HTR-8/SVneo (cell line): ENCODE measurements around the gene RBM24.
A peak's percentile ranks its signal among the peaks of the same experiment; 100 is the strongest.
"Not testable (repeated sequence)": the region's sequence is repeated elsewhere in the genome, so short reads cannot be mapped to it uniquely, and the experiment has no call there.

Experiments
- DNase-seq: peaks from one replicate; pipeline ENCODE4 v3.0.0; 2011; ENCODE audit warnings: low spot score, mixed read lengths; ENCODE audit not compliant: insufficient read length
- FAIRE-seq: peaks from 2 replicates; lab custom pipeline; 2011; peaks lifted over from hg19 to GRCh38; lab: Jason Lieb, UNC

RBM24 gene

GRCh38 chr6:17283074-17283473 lies 1.9 kb downstream of the RBM24 start:
- FAIRE-seq (no peak), DNase-seq (no peak)

GRCh38 chr6:17289630-17290061 lies 8.5 kb downstream of the RBM24 start:
- DNase-seq (no peak), FAIRE-seq (peak; percentile 51)

- DNase-seq: no peak
- no peak for FAIRE-seq
These were observed 10.6 kb downstream of the RBM24 start for GRCh38 chr6:17291778-17292177.

GRCh38 chr6:17292600-17293133 lies 11.5 kb downstream of the RBM24 start:
- DNase-seq (no peak), FAIRE-seq (peak; percentile 49)

- DNase-seq: no peak
- no peak for FAIRE-seq
These were observed 12.2 kb downstream of the RBM24 start for GRCh38 chr6:17293395-17293794.

- DNase-seq: no peak
- FAIRE-seq: no peak
These were observed 16.3 kb downstream of the RBM24 start for GRCh38 chr6:17297271-17298080.

GRCh38 chr6:17298257-17298656 lies 17.1 kb downstream of the RBM24 start:
- DNase-seq (no peak), FAIRE-seq (no peak)

GRCh38 chr6:17299222-17299621 lies 18.1 kb downstream of the RBM24 start:
- DNase-seq (no peak), FAIRE-seq (no peak)

- DNase-seq (no peak), FAIRE-seq (no peak)
These were observed 18.6 kb downstream of the RBM24 start for GRCh38 chr6:17299750-17300149.

- no peak for FAIRE-seq
These were observed 19.5 kb downstream of the RBM24 start for GRCh38 chr6:17300637-17301036.

GRCh38 chr6:17303444-17303843 lies 22.3 kb downstream of the RBM24 start:
- no peak for DNase-seq
- FAIRE-seq: no peak

More at GRCh38 chr6:17300637-17301036, 19.5 kb downstream of the RBM24 start:
- DNase-seq: no peak

- DNase-seq: no peak
These were observed 24.2 kb downstream of the RBM24 start for GRCh38 chr6:17305219-17306001.

GRCh38 chr6:17311595-17312311 lies 30.6 kb downstream of the RBM24 start:
- DNase-seq (no peak), FAIRE-seq (peak; percentile 33)

More at GRCh38 chr6:17305219-17306001, 24.2 kb downstream of the RBM24 start:
- no peak for FAIRE-seq

- not testable (repeated sequence) for FAIRE-seq, DNase-seq
These were observed 32.1 kb downstream of the RBM24 start for GRCh38 chr6:17313238-17313637.

- DNase-seq (no peak), FAIRE-seq (no peak)
These were observed 32.8 kb downstream of the RBM24 start for GRCh38 chr6:17313971-17314370.

GRCh38 chr6:17315262-17315661 lies 34.1 kb downstream of the RBM24 start:
- no peak for DNase-seq
- no peak for FAIRE-seq

- DNase-seq (no peak), FAIRE-seq (no peak)
These were observed 37.4 kb downstream of the RBM24 start for GRCh38 chr6:17318435-17319165.

GRCh38 chr6:17320266-17320665 lies 39.1 kb downstream of the RBM24 start:
- FAIRE-seq, DNase-seq: not testable (repeated sequence)

- no peak for DNase-seq
- no peak for FAIRE-seq
These were observed 50.1 kb downstream of the RBM24 start for GRCh38 chr6:17331238-17331637.

- DNase-seq: no peak
- FAIRE-seq: no peak
These were observed 53.1 kb downstream of the RBM24 start for GRCh38 chr6:17334265-17334664.
